Skeletal muscle satellite cell (primary cell): ENCODE results near the gene RPS6KA4.

Experiments used
- H3K27me3 ChIP-seq: 2 replicates; pipeline ENCODE4 v1.7.0; 2013; ENCODE audit warnings: low read length; ENCODE audit not compliant: control insufficient read depth, insufficient read depth
- H3K36me3 ChIP-seq: 2 replicates; pipeline ENCODE4 v1.7.0; 2013; ENCODE audit warnings: mild to moderate bottlenecking, control low read depth, low read length; ENCODE audit not compliant: insufficient read depth
- H3K4me1 ChIP-seq: 2 replicates; pipeline ENCODE4 v1.7.0; 2013; ENCODE audit warnings: low read length; ENCODE audit not compliant: control insufficient read depth, insufficient read depth
- H3K4me2 ChIP-seq: 2 replicates; pipeline ENCODE4 v1.7.0; 2013; ENCODE audit warnings: mild to moderate bottlenecking, low read length
- H3K4me3 ChIP-seq: 2 replicates; pipeline ENCODE4 v1.7.0; 2013; ENCODE audit warnings: low read length
- H3K9ac ChIP-seq: 2 replicates; pipeline ENCODE4 v1.7.0; 2013; ENCODE audit warnings: mild to moderate bottlenecking, low read depth, low read length, moderate library complexity
- H3K9me3 ChIP-seq: replicated peaks from 2 replicates; pipeline ENCODE4 v1.7.0; 2013; ENCODE audit warnings: mild to moderate bottlenecking, control low read depth, low read length

Gene RPS6KA4

GRCh38 chr11:64360448-64360921 is 1.5 kb downstream of the RPS6KA4 start:
- peak overlapping the region; percentile 96 for H3K4me2 ChIP-seq
- H3K4me3 ChIP-seq = peak overlapping the region; percentile 87
- H3K4me1 ChIP-seq = peaks cover 31% of the 10 kb centered on the region
- H3K9ac ChIP-seq = no peak overlapping the region
- H3K9me3 ChIP-seq = no peaks in the 10 kb centered on the region
- peaks cover 39% of the 10 kb centered on the region for H3K36me3 ChIP-seq
- H3K27me3 ChIP-seq = no peaks in the 10 kb centered on the region

- peaks cover 30% of the 10 kb centered on the region for H3K4me1 ChIP-seq
- H3K4me3 ChIP-seq = no peak overlapping the region
- H3K4me2 ChIP-seq = no peak overlapping the region
- H3K9ac ChIP-seq = no peak overlapping the region
- H3K36me3 ChIP-seq = peaks cover 45% of the 10 kb centered on the region
- H3K27me3 ChIP-seq = no peaks in the 10 kb centered on the region
- no peaks in the 10 kb centered on the region for H3K9me3 ChIP-seq
Measured at GRCh38 chr11:64361659-64362058, 2.7 kb downstream of the RPS6KA4 start.

GRCh38 chr11:64362339-64362738 is 3.4 kb downstream of the RPS6KA4 start:
- Histone ChIP-seq H3K4me3 (no peak overlapping the region), H3K4me2 (no peak overlapping the region), H3K36me3 (peaks cover 46% of the 10 kb centered on the region), H3K9me3 (no peaks in the 10 kb centered on the region), H3K27me3 (no peaks in the 10 kb centered on the region), H3K9ac (no peak overlapping the region), H3K4me1 (peaks cover 30% of the 10 kb centered on the region)

- Histone ChIP-seq H3K27me3 (no peaks in the 10 kb centered on the region), H3K9me3 (no peaks in the 10 kb centered on the region), H3K4me1 (peaks cover 15% of the 10 kb centered on the region), H3K4me3 (no peak overlapping the region), H3K9ac (no peak overlapping the region), H3K4me2 (no peak overlapping the region), H3K36me3 (peaks cover 57% of the 10 kb centered on the region)
Measured at GRCh38 chr11:64364435-64364834, 5.5 kb downstream of the RPS6KA4 start.

- Histone ChIP-seq H3K4me3 (no peak overlapping the region), H3K4me2 (no peak overlapping the region), H3K9ac (no peak overlapping the region), H3K4me1 (peaks cover 10% of the 10 kb centered on the region), H3K9me3 (no peaks in the 10 kb centered on the region), H3K27me3 (no peaks in the 10 kb centered on the region), H3K36me3 (peaks cover 61% of the 10 kb centered on the region)
Measured at GRCh38 chr11:64364911-64365310, 5.9 kb downstream of the RPS6KA4 start.

- no peak overlapping the region for H3K9ac ChIP-seq
- H3K9me3 ChIP-seq = no peaks in the 10 kb centered on the region
- no peak overlapping the region for H3K4me2 ChIP-seq
- no peak overlapping the region for H3K4me3 ChIP-seq
- H3K4me1 ChIP-seq = no peaks in the 10 kb centered on the region
- H3K36me3 ChIP-seq = peaks cover 54% of the 10 kb centered on the region
- H3K27me3 ChIP-seq = no peaks in the 10 kb centered on the region
Measured at GRCh38 chr11:64366751-64367150, 7.8 kb downstream of the RPS6KA4 start.

GRCh38 chr11:64367931-64368672 is 9.1 kb downstream of the RPS6KA4 start:
- H3K36me3 ChIP-seq = peaks cover 46% of the 10 kb centered on the region
- H3K4me3 ChIP-seq = no peak overlapping the region
- H3K4me1 ChIP-seq = no peaks in the 10 kb centered on the region
- no peaks in the 10 kb centered on the region for H3K27me3 ChIP-seq
- no peak overlapping the region for H3K9ac ChIP-seq
- no peak overlapping the region for H3K4me2 ChIP-seq
- no peaks in the 10 kb centered on the region for H3K9me3 ChIP-seq

- no peak overlapping the region for H3K9ac ChIP-seq
- no peaks in the 10 kb centered on the region for H3K27me3 ChIP-seq
- no peaks in the 10 kb centered on the region for H3K9me3 ChIP-seq
- no peaks in the 10 kb centered on the region for H3K4me1 ChIP-seq
- H3K36me3 ChIP-seq = peaks cover 45% of the 10 kb centered on the region
- no peak overlapping the region for H3K4me2 ChIP-seq
- H3K4me3 ChIP-seq = no peak overlapping the region
Measured at GRCh38 chr11:64368673-64369074, 9.7 kb downstream of the RPS6KA4 start.

- H3K4me3 ChIP-seq = no peak overlapping the region
- no peak overlapping the region for H3K9ac ChIP-seq
- no peaks in the 10 kb centered on the region for H3K27me3 ChIP-seq
- peaks cover 39% of the 10 kb centered on the region for H3K36me3 ChIP-seq
- no peaks in the 10 kb centered on the region for H3K4me1 ChIP-seq
- H3K9me3 ChIP-seq = no peaks in the 10 kb centered on the region
- H3K4me2 ChIP-seq = no peak overlapping the region
Measured at GRCh38 chr11:64369440-64370421, 10.8 kb downstream of the RPS6KA4 start.

GRCh38 chr11:64371201-64371600 is 12.2 kb downstream of the RPS6KA4 start:
- H3K27me3 ChIP-seq = no peaks in the 10 kb centered on the region
- no peak overlapping the region for H3K9ac ChIP-seq
- H3K4me2 ChIP-seq = no peak overlapping the region
- peaks cover 33% of the 10 kb centered on the region for H3K36me3 ChIP-seq
- no peak overlapping the region for H3K4me3 ChIP-seq
- no peaks in the 10 kb centered on the region for H3K4me1 ChIP-seq
- no peaks in the 10 kb centered on the region for H3K9me3 ChIP-seq

- no peak overlapping the region for H3K4me3 ChIP-seq
- no peaks in the 10 kb centered on the region for H3K27me3 ChIP-seq
- peaks cover 28% of the 10 kb centered on the region for H3K36me3 ChIP-seq
- H3K9ac ChIP-seq = no peak overlapping the region
- no peak overlapping the region for H3K4me2 ChIP-seq
- no peaks in the 10 kb centered on the region for H3K9me3 ChIP-seq
- H3K4me1 ChIP-seq = no peaks in the 10 kb centered on the region
Measured at GRCh38 chr11:64372021-64372420, 13.1 kb downstream of the RPS6KA4 start.
